ENCODE results near the gene ITGAE.

- TF ChIP-seq CTCF (conservative IDR thresholded peaks at IDR 0.05 in 1 of 2, IDR thresholded peaks at IDR 0.05 in 1 of 2; ENCODE audit: extremely low read depth in 1 of 2, insufficient read depth in 1 of 2, low read depth in 1 of 2, low read length in 2 of 2) (no peak), EZH2 (IDR thresholded peaks at IDR 0.05; ENCODE audit: borderline replicate concordance, low read length) (no peak)
Observed at GRCh38 chr17:3838206-3838605, 37.2 kb upstream of the ITGAE start.
